Measurements from ENCODE around the gene RNASE7. TPM values are rescaled to one million over a fixed set of nuclear protein-coding genes. Genes with fewer than 3 reads are reported as not detected.

Gene RNASE7
- total RNA-seq, 1 donor from 2014 or later = not detected

DNA sequence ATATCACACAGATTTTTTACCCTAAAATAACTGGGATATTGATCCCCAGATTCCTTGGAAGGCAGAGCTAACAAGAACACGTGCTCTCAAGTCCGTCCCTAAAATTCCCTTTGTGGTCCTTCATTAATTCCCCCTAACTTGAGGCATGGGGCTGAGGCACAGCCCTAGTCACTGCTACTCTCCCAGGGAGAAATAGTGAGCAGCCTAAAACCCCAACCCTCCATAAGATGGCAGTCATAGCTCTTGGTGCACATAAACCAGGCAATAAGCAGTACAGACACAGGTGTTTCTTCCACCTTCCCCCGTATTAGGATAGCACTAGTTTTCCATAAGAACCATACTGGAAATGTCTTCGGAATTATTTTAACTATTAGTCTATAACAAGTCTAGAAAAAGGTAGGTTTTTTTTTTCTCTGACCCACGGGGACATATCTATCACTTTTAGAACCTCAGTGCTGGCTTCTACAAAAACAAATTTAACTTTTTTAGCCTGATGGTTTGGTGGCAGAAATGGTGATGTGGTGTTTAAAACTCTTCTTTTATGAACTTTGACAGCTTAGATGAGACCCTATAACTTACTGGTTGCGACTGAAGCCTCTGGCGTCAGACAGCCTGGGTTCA, 24.8 kb downstream of the RNASE7 start:
- no peak overlapping the region for H3K4me3 Mint-ChIP-seq (ENCODE audit: unreplicated experiment)
- no peak overlapping the region for H3K27ac Mint-ChIP-seq (ENCODE audit: unreplicated experiment)
- no peaks in the 10 kb centered on the region for H3K36me3 Mint-ChIP-seq (ENCODE audit: unreplicated experiment)
- H3K27me3 Mint-ChIP-seq (ENCODE audit: unreplicated experiment) = peaks cover 14% of the 10 kb centered on the region
- DNase-seq = no peak
- no peak for TF ChIP-seq CTCF (IDR thresholded peaks at IDR 0.05; ENCODE audit: partially characterized antibody, unreplicated experiment)
- peaks cover 11% of the 10 kb centered on the region for H3K9me3 Mint-ChIP-seq (ENCODE audit: unreplicated experiment)
- peaks cover 9% of the 10 kb centered on the region for H3K4me1 Mint-ChIP-seq (ENCODE audit: low read depth, unreplicated experiment)

DNA sequence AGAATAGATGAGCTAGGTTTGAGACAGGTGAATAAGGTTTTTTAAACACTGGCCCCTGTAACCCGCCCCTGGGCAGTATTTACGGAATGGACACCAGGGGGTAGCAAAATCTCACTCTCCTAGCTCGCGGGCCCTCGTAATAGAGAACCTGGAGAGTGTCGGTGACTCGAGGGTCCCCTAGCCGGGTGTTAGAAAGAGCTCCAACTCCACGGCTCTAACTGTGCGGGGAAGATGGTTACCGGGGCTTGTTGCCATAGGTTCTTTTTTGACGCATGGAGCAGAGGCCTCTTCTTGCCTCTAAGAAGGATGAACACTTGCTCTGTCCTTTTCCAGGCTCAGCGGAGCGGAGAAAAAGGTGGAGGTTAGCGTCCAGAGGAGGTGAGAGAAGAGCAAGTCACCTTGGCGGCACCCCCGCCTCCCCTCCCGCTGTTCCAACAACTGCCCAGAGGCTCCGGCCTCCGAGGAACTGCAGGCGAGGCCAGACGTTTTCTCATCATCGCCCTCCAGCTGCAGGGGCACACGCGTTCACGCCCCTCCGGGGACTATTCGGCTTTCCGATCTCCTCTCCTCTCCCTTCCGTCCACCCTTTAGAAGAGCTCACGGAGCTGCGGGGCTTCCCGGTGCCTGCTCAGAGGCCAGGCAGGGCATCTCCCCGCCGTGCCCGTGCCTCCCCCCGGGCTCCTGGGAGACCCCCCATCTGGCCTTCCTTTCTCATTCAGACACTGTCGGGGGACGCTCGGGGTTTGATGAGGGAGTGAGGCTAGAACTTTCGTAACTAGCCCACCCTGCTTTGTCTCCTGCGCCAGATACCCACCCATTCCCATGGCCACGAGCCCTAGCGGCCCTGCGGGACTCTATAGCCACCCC, 26.6 kb downstream of the RNASE7 start:
- peak; percentile 49 for TF ChIP-seq CTCF (IDR thresholded peaks at IDR 0.05; ENCODE audit: partially characterized antibody, unreplicated experiment)
- peak overlapping the region; percentile 90 for H3K4me3 Mint-ChIP-seq (ENCODE audit: unreplicated experiment)
- no peak overlapping the region for H3K27ac Mint-ChIP-seq (ENCODE audit: unreplicated experiment)
- H3K4me1 Mint-ChIP-seq (ENCODE audit: low read depth, unreplicated experiment) = peaks cover 18% of the 10 kb centered on the region
- DNase-seq = peak; percentile 70
- H3K36me3 Mint-ChIP-seq (ENCODE audit: unreplicated experiment) = peaks cover 6% of the 10 kb centered on the region
- peaks cover 15% of the 10 kb centered on the region for H3K9me3 Mint-ChIP-seq (ENCODE audit: unreplicated experiment)
- H3K27me3 Mint-ChIP-seq (ENCODE audit: unreplicated experiment) = peaks cover 24% of the 10 kb centered on the region

GRCh38 chr14:21069388-21070082, 27.4 kb downstream of the RNASE7 start:
- peaks cover 24% of the 10 kb centered on the region for H3K27me3 Mint-ChIP-seq (ENCODE audit: unreplicated experiment)
- H3K4me1 Mint-ChIP-seq (ENCODE audit: low read depth, unreplicated experiment) = peaks cover 18% of the 10 kb centered on the region
- peak; percentile 42 for DNase-seq
- no peak for TF ChIP-seq CTCF (IDR thresholded peaks at IDR 0.05; ENCODE audit: partially characterized antibody, unreplicated experiment)
- peak overlapping the region; percentile 81 for H3K27ac Mint-ChIP-seq (ENCODE audit: unreplicated experiment)
- peaks cover 6% of the 10 kb centered on the region for H3K36me3 Mint-ChIP-seq (ENCODE audit: unreplicated experiment)
- H3K4me3 Mint-ChIP-seq (ENCODE audit: unreplicated experiment) = peak overlapping the region; percentile 90
- H3K9me3 Mint-ChIP-seq (ENCODE audit: unreplicated experiment) = peaks cover 15% of the 10 kb centered on the region

DNA sequence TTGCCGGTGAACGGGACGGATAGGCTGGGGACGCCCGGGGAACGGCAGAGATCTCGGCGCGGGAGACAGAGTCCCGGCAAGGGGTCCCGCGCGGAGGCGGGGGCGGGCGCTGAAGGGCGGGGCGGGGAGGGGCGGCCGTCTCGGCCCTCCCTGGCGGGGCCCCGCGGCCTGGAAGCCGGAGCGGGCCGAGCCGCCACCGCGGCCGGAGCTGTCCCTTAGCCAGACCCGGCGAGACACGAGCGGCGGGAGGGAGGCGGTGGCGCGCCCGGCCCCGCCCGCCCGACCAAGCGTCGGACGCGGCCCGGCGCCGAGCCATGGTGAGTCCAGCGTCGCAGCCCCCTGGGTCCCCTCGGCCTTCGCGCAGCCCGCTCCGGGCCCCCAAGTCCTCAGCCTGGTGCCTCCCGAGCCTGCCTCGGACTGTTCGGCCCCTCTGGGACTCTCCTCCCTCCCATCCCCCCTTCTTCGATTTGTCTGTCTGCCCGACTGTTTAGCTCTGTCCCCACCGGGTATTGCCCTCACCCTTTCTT, 28.0 kb downstream of the RNASE7 start, which contains the start of gene ARHGEF40:
Gene ARHGEF40, plus strand, starts transcription at position 222 of the 527 bp plus-strand sequence. Its CDS starts 93 bp downstream, at position 315.
- DNase-seq = peak; percentile 68
- peaks cover 6% of the 10 kb centered on the region for H3K36me3 Mint-ChIP-seq (ENCODE audit: unreplicated experiment)
- peaks cover 15% of the 10 kb centered on the region for H3K9me3 Mint-ChIP-seq (ENCODE audit: unreplicated experiment)
- peaks cover 18% of the 10 kb centered on the region for H3K4me1 Mint-ChIP-seq (ENCODE audit: low read depth, unreplicated experiment)
- H3K27me3 Mint-ChIP-seq (ENCODE audit: unreplicated experiment) = peaks cover 24% of the 10 kb centered on the region
- peak within 1 kb of the TSS; percentile 87 for H3K27ac Mint-ChIP-seq (ENCODE audit: unreplicated experiment)
- peak within 1 kb of the TSS; percentile 93 for H3K4me3 Mint-ChIP-seq (ENCODE audit: unreplicated experiment)
- no peak for TF ChIP-seq CTCF (IDR thresholded peaks at IDR 0.05; ENCODE audit: partially characterized antibody, unreplicated experiment)

Data from glutamatergic neuron (in vitro differentiated cells).